Activated effector memory CD4-positive, alpha-beta T cell treated with Interleukin-2 at 50 U/mL for 16 hours (primary cell): Measurements from ENCODE around the gene ATOX1.

Experiments used
- DNase-seq: peaks from one replicate; pipeline ENCODE4 v3.0.0-alpha.2; 2020

Gene ATOX1

DNA sequence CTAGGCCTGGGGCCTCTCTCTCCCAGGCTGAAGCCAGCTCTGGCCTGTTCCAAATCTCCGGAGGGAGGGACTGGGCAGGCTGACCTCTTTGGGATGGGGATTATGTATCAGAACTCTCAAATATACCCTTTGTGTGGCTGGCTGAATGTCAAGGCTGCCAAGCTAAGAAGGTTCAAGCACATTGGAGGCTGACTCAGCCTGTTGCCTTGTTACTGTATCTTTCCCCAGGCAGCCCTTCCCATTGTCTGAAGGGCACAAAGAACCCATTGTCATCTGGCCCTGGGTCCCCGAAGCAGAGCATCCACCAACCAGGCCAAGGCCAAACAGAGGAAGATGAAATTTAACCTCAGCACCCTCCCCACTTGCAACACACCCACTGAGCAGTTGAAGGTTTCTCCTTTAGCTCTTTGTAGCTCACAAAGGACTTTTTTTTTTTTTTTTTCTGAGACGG, 64.4 kb downstream of the ATOX1 start:
- no peak for DNase-seq
